Stomach (tissue), 4 donors: ENCODE results near the gene PDXK.

ENCODE experiments used
- EP300 ChIP-seq: sonication (generic); formaldehyde crosslinking; IDR thresholded peaks from one replicate; pipeline ENCODE4 v1.6.1; 2017; ENCODE audit warnings: antibody characterized with exemption
- POLR2A ChIP-seq, 4 donors: fragments of 450-650 bp; IDR thresholded peaks; one replicate each; pipeline ENCODE4 v1.6.1; 2016; ENCODE audit warnings: antibody characterized with exemption in 4 of 4, control low read depth in 2 of 4, mild to moderate bottlenecking in 1 of 4, moderate library complexity in 1 of 4

- TF ChIP-seq EP300 = no peak
- no peak for TF ChIP-seq POLR2A (IDR thresholded peaks at IDR 0.05)
Measured at GRCh38 chr21:43771698-43772424, 52.9 kb downstream of the PDXK start.
